GM12878 (cell line): ENCODE data around the gene CENPS.

Source experiments
- CTCF ChIP-seq, 3 experiments: IDR thresholded peaks in 2 of 3; conservative IDR thresholded peaks in 1 of 3; 2 replicates each; pipeline ENCODE4 v1.5.1; 2011; ENCODE audit warnings: low read depth in 3 of 3, low read length in 3 of 3, mild to moderate bottlenecking in 3 of 3, control low read depth in 2 of 3, moderate library complexity in 2 of 3, inconsistent platforms in 1 of 3, mixed read lengths in 1 of 3; ENCODE audit not compliant: control insufficient read depth in 2 of 3, insufficient read depth in 1 of 3; ENCODE audit errors: extremely low read depth in 1 of 3
- ELK1 ChIP-seq: IDR thresholded peaks from 2 replicates; pipeline ENCODE4 v1.6.1; 2012; ENCODE audit warnings: low read depth, low read length, improper control_type of control experiment
- FOXM1 ChIP-seq: IDR thresholded peaks from 2 replicates; pipeline ENCODE4 v1.6.1; 2012; ENCODE audit warnings: low read depth, mild to moderate bottlenecking, inconsistent platforms, low read length, moderate library complexity
- MXI1 ChIP-seq: fragments of 150-350 bp; IDR thresholded peaks from 2 replicates; pipeline ENCODE4 v1.6.1; 2011; ENCODE audit warnings: low read depth, mild to moderate bottlenecking, inconsistent platforms, low read length, improper control_type of control experiment
- POLR2A ChIP-seq: IDR thresholded peaks from 2 replicates; pipeline ENCODE4 v1.6.1; 2011; ENCODE audit warnings: low read depth, mild to moderate bottlenecking, low read length
- PRDM15 ChIP-seq: fragments of 450-650 bp; formaldehyde crosslinking; IDR thresholded peaks from 2 replicates; pipeline ENCODE4 v1.4.0; 2020; ENCODE audit warnings: mild to moderate bottlenecking, moderate library complexity
- RFX5 ChIP-seq: IDR thresholded peaks from 2 replicates; pipeline ENCODE4 v1.6.1; 2011; ENCODE audit warnings: low read depth, low read length, improper control_type of control experiment
- TF ChIP-seq, protein P1 (sequence below): IDR thresholded peaks from 2 replicates; pipeline ENCODE4 v1.6.1; 2012; ENCODE audit warnings: low read depth, low read length, improper control_type of control experiment

DNA sequence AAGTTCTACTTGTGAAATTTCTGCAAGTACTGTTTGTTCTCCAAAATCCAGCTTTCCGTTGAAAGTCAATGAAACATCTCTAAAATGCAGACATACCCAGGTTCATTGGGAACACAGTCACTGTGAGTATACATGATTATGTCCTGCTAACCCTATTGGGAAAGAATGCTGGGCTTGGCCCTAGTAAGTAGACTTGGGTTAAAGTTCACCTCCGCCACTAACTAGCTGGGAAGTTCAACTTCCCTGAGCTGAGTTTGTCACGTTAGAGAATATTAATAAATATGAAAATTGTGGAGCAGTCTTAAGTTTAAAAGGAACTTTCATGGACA, 41.9 kb upstream of the CENPS start:
- TF ChIP-seq FOXM1 = no peak
- TF ChIP-seq POLR2A = no peak
- no peak for TF ChIP-seq MXI1
- no peak for TF ChIP-seq CTCF (IDR thresholded peaks at IDR 0.05 in 2 of 3, conservative IDR thresholded peaks at IDR 0.05 in 1 of 3; ENCODE audit: control insufficient read depth in 2 of 3, extremely low read depth in 1 of 3, insufficient read depth in 1 of 3, low read depth in 3 of 3, low read length in 3 of 3)
- TF ChIP-seq PRDM15 (CRISPR knock-in tag) = no peak
- no peak for TF ChIP-seq RFX5
- TF ChIP-seq, protein P1, sequence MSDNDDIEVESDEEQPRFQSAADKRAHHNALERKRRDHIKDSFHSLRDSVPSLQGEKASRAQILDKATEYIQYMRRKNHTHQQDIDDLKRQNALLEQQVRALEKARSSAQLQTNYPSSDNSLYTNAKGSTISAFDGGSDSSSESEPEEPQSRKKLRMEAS = no peak
- no peak for TF ChIP-seq ELK1
